ENCODE measurements around the gene PDLIM4.

PDLIM4 gene, protein sequence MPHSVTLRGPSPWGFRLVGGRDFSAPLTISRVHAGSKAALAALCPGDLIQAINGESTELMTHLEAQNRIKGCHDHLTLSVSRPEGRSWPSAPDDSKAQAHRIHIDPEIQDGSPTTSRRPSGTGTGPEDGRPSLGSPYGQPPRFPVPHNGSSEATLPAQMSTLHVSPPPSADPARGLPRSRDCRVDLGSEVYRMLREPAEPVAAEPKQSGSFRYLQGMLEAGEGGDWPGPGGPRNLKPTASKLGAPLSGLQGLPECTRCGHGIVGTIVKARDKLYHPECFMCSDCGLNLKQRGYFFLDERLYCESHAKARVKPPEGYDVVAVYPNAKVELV

DNA sequence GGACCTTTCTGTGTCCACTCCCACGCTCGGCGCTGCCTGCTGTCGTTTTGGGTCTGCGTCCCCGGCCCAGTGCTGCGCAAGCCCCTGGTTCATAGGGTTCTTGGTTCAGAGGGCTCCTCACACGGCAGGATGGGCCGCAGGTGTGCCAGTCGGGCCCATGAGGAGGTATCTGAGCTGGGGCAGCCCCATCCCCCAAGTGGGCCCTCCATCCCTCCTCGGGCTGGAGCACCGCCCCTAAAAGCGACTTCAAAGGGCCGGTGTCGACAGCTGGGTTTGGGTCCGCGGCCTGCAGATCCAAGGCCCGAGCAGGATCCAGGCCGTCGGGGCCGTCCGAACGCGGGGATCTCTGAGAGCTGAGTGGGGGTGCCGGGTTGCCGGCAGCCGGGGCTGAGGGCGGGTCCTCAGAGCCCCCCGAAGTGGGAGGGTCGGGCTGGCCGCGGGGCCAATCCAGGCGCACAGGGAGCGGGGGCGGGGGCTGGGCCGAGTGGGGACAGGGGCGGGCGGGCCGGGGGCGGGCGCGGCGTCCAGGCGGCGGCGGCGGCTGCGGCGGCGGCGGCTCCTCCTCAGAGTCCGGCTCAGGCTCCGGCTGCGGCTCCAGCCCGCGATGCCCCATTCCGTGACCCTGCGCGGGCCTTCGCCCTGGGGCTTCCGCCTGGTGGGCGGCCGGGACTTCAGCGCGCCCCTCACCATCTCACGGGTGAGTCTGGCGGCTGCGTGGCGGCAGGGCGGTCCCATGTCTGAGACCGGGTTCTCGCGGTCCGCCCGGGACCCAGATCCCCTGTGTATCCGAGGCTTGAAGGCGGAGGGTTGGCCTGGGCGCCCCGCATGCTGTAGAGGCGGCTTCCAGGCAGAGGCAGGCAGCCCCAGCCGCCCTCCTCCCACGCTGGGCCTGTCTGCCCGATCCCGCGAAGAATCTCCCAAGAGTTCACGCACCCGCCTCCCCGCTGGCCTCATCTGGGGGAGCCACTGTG is at the start of gene PDLIM4:
Gene PDLIM4 (plus strand): TSS at position 566 of the 971 bp plus-strand sequence. CDS start 39 bp downstream, at position 605.
- no peak for DNase-seq (ENCODE audit: low read depth in 2 of 2)

DNA sequence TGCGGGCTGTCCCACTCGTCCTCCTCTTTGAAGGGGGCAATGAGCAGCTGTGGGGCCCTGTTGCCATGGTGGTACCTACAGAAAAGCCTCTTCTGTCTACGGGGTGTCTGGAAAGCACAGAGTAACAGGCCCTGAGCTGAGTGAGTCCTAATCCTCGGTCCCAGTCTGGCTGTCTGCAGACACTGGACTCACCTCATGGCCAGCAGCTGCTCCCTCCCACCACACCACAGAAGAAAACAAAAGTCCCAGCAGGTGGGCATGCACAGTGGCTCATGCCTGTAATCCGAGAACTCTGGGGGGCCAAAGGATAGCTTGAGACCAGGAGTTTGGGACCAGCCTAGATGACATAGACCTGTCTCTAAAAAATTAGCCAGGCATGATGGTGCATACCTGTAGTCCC is 49.7 kb upstream of the PDLIM4 start:
- DNase-seq (ENCODE audit: low read depth in 2 of 2), result no peak

DNA sequence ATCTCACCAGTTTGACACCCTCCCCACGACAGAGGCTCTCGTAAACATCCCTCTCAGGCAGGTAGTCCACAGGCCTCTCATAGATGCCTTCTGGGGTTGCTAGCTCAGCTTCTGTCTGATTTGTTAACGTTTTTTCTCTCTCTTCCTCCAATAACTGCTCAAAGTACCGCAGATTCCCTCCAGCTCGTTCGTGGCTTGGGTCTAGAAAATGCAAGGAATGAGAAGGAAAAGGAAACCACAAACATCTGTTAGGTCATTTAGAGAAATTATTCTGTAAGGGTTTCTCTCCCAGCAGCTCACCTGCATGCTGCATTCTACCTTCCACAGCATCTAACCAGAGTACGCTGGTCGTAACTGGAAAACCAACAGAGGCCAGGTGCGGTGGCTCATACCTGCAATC is 48.4 kb upstream of the PDLIM4 start:
- DNase-seq (ENCODE audit: low read depth in 2 of 2), result no peak

DNA sequence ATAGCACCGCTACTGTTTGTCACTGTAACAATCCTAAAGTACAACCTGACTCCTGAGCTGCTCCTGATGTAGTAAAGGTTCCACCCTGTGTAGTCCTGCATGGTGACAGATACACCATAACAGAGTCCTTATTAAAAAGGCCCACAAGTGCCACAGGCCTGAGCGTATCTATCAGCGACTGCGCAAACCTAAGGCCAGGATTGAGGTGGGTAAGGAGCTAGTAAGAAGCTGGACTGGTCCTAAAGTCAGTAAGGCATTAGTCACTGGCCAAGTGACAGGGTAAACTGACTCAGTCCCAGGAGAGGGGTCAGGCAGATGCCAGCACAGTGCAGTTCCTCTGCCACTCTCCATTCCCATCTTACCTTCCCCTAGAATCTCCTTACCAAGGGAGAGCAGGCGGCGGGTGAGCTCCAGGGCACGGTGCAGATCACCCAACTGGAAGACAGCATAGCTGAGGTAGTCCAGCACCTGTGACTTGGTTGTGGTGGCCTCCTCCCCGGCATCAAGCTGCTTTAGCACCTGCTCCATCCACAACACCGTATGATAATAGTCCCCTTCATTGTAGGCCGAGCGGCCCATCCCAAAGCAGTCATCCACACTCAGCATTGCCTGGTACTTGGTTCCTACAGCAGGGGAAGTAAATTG is 47.5 kb upstream of the PDLIM4 start:
- no peak for DNase-seq (ENCODE audit: low read depth in 2 of 2)

DNA sequence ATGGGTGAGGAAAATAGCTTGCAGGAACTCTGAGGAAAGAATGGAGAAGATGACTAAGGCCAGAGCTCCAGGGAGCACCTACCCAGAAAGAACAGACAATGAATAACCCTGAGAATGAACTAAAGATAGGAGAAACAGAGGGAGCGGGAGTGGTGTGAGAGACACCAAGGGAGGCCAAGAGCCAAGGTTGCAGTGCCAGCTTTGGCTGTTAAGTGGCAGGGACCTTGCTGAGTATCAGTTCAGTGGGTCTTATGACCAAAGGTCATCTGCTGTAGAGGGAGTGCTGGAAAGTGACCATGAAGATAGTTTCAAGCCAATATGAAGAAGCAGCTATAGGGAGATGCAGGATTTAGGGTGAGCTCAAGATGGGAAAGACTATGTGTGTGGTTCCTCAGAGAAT is 46.6 kb upstream of the PDLIM4 start:
- DNase-seq (ENCODE audit: low read depth in 2 of 2), result no peak

DNA sequence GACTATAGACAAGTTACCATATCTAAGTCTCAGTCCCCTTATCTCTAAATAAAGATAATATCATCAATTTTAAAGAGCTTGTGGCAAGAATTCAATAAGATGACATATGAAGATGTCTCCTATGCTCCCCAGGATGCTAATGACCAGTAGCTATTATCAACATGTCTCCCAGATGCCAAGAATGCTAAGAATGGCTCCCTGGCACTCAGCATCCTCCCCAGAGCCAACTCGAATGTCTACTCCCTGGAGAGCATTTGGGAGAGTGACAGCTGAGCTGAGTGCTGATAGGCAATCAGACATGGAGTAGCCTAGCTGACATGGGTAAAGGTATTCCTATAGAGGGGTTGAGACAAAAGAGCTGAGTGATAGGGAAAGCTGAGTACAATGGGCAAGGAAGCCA is 45.7 kb upstream of the PDLIM4 start:
- no peak for DNase-seq (ENCODE audit: low read depth in 2 of 2)

DNA sequence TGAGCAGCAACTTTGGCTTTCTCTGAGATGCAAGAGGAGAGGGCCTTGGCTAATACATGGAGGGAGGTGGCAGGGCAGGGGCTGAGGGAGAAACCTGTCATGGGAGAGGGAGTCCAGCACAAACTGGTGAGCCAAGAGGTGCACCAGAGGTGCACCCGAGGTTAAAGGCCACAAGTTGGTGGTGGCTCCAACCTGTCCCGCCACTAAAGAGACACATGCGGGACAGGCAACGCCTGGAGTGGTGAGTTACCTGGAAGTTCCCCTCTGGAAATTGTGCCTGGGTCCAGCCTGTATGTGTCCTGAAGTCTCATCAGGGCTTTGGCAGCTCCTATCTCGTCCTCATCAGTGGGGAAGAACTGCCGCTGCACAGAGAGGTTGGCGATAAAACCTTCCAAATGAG is 43.8 kb upstream of the PDLIM4 start:
- DNase-seq (ENCODE audit: low read depth in 2 of 2), result no peak

DNA sequence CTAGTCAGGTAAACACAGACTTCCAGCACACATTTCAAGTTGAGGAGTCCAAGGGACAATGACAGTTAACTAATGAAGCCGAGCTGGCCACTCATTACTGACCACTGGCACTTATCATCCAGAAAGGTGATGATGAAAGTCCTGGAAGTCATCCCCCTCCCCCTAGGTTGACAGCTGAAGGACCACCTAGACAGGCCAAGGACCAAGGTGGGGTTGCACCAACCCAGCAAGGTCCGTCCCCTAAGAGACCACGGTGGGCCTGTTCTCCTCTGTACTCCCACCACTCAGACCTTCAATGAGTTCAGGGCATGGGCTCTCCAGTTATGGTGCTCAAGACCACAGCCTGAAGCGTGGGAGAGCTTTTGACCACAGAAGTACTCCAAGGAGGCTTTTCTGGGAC is 43.0 kb upstream of the PDLIM4 start:
- no peak for DNase-seq (ENCODE audit: low read depth in 2 of 2)

DNA sequence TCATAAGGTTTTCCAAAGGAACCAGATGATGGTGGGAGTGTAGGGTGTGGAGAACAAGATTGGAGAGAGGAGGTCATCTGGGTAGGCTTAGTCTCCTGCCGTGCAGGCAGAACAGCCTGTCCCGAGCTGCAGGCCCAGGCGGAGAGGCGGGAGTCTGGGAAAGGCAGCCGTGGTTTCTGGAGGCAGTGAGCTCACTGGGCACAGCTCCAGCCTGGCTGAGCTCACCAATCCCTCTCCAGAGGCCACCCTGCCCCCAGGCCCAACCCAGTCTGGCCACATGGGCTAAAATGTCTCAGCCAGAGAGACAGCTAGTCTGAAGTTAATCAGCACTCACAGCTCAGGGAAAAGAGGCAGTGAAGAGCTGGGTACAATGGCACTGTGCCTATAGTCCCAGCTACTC is 42.2 kb upstream of the PDLIM4 start:
- no peak for DNase-seq (ENCODE audit: low read depth in 2 of 2)

DNA sequence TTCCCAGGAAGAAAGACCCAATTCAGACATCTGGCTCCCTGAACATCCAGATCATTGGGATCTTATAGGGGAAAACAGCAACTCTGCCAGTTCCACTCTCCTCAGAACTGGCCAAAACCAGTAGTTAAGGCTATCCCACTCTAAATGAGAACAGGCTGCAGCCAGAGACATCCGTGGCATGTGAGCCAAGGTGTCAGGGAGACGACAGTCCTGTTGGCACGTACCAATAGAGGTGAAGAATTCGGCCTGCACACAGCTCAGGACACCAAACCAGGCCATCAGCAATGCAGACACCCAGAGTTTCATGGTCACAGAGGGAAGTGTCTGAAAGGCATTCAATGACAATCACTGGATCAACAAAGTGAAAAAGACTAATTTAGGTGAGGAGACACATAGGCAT is 39.2 kb upstream of the PDLIM4 start:
- DNase-seq (ENCODE audit: low read depth in 2 of 2), result no peak

DNA sequence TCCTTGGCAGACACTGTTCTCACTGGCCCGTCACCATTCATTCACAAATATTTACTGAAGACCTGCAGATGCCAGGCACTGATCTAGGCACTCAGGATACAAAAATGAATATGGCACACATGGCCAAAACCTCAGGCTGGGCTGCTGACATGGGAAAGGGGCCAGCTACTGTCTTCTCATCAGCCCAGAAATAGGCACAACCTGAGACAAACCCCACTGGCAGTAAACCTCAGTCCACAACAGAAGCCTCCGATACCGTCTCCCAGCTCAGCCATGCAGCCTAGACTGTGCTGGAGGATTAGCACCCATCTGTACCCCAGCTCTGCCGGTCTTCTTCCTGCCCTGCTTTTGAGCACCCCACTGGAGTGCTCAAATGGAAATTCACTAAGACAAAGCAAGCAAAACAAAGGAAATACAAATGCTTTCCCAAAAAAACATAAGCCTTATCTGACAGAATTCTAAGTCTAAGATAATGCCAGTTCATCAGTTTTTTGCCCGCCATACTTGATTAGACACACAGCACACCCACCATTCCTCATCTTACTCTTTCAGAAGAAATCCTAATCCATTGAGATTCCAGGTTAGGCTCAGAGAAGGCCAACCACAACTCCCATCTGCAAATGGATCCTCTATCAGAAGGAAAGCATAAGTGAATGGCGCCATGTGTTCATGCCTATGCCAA is 38.1 kb upstream of the PDLIM4 start:
- no peak for DNase-seq (ENCODE audit: low read depth in 2 of 2)

DNA sequence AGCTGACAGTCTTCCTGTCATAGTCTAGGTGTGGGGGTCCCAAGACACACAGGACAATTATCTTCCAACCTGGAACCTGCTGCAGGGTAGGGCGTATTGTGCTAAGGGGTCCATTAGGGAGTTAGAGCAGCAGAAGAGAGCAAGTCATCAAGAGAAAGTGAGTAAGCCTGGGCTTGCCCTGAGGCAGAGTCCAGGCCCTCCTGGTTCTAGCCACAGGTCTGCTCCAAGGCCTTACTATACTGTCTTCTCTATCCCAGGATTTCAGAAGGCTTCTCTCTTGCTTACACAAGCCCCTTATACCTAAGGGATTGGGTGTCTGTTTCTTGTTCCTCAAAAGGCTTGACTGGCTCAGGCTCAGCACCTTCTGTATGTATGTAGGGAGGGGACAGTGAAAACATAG is 37.5 kb upstream of the PDLIM4 start:
- DNase-seq (ENCODE audit: low read depth in 2 of 2), result no peak

DNA sequence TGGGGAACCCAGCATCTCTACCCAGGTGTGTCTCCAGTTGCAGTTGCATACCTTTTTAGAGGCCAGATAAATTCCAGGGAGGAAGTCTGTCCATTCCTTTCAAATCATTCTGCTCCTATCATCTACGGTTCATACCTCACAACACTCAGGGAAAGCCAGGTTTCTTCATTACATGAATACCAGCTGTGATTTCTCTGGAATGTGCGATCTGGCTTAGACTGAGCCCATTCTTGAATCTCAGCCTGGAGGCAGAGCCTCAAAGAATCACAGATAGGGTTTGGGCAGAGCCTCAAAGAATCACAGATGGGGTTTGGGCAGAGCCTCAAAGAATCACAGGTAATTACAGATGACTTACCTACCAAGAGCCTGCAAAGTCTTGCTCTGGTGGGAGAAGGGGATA is 37.0 kb upstream of the PDLIM4 start:
- DNase-seq (ENCODE audit: low read depth in 2 of 2), result no peak

DNA sequence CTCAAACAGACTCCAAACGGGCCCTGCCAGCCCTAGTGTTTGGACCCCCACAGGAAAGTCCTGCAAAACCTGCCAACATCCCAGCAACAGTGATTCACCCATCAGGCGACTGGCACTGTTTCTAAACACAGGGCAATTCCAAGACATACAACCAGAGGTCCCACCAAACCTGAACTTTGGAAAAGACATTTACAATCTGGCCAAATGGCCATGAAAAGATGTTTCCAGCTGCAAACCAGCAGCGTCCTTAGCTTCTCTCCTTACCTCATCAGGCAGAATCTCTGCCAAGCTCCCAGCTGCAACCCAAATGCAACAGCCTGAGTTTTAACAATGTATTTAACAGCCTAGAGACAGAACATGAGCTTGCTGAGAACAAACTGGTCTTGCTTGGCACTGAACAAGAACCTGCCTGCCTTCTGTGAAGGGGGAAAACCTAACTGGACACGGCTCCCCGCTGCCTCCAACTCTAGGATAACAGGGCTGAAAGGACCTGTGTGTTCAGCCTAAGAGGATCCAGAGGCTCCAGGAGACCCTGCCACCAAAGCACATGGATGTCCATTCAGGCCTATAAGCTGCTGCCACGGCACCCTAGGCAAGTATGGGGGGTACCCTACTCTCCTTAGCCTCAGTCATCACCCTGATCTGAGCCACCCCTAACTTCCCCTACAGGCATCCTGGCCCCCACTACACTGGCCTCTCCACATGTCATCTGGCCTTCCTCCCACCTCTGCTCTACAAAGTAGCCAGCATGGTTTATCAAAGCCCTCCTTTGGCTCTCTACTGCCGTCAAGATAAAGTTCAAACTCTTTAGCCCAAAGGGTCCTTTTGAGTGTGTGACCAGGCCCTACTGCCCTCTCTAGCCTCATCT is 35.5 kb upstream of the PDLIM4 start:
- DNase-seq (ENCODE audit: low read depth in 2 of 2), result no peak

DNA sequence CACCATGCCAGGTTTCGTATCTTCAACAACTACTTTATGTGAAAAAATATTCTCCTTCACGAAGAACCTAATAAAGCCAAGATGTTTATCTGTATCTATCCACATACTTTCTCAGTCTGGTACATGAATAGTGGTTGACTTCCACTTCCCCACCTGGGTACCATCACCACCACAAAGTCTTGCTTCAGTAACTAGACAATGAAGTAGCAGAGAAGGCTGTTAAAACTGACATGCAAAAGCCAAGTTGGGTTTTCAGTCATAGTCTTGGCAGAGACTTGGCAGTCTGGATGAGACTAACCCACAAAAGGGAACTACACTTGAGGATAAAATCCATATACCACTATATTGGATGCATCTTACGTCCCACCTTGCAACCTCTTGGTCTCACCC is 34.9 kb upstream of the PDLIM4 start:
- DNase-seq (ENCODE audit: low read depth in 2 of 2), result no peak

DNA sequence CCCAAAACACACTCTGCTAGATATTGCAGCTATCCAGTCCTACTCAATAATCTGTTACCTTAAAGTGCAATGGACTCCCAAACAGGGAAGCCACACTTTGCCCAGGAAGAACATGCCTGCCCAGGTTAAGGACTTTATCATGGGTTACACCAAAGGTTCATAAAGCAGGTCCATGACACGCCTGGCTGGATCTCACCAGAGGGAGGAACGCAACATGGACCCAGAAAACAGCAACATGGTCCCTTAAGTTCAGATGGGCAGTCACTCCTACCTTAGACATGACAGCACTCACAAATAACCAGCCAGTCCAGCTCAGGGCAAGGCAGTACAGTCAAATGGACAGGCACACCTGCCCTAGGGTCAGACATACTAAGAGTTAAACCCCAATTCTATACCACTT is 33.6 kb upstream of the PDLIM4 start:
- DNase-seq (ENCODE audit: low read depth in 2 of 2), result no peak

DNA sequence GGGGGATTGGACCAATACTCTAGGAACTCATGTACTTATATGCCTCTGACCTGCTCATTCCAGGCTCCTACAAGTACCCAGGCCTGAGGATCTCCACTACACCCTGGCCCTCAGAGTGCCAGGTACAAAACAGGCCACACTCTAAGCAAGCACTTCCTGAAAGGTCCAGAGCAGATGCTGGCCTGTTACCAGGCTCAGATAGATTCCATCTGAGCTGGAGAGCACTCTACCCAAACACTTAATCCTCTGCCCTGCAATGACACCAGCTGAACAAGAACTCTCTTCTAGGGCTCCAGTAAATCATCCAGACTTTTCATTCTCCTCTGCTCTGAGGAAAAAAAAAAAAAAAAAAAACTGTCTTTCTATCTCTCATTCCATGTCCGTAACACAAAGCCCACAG is 32.8 kb upstream of the PDLIM4 start:
- DNase-seq (ENCODE audit: low read depth in 2 of 2), result no peak

DNA sequence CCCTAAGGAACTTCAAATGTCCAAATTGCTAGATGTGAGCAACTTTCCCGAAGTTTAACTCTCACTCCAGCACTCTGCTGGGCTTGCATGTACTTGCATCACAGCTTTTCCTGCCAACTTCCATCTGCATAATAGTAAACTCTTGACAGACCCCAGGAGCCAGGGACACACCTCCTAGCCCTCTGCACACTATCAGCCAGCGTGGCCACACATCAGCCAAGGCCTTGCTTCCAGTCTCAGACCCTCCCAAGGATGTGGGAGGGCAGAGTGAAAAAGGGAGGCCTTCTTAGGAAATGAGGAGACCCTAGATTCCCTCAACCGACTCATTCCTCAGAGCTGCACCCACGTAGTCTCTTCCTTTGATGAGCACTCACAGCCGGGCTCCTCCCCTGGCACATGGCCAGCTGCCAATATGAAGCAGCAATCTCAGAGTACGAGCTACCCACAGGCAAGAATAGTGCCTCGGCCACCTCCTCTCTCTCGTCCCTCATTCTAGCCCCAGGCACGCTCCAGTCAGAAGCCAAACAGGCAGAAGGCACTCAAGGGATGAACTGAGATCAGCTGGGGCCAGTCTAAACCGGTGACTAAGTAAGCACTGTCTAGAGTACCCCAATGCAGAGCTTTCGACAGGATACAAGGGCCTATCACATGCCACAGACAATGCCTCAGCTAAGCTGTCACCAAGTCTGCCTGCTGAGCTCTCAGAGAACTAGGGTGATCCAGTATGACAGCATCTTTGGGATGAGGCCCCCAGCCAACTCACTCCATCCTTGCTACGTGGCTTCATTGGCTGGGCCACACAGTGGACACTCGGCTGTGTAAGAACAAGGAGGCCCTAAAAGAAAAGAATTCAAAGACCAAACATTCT is 32.1 kb upstream of the PDLIM4 start:
- DNase-seq (ENCODE audit: low read depth in 2 of 2), result peak in 1 of 2 donors; percentile 37

DNA sequence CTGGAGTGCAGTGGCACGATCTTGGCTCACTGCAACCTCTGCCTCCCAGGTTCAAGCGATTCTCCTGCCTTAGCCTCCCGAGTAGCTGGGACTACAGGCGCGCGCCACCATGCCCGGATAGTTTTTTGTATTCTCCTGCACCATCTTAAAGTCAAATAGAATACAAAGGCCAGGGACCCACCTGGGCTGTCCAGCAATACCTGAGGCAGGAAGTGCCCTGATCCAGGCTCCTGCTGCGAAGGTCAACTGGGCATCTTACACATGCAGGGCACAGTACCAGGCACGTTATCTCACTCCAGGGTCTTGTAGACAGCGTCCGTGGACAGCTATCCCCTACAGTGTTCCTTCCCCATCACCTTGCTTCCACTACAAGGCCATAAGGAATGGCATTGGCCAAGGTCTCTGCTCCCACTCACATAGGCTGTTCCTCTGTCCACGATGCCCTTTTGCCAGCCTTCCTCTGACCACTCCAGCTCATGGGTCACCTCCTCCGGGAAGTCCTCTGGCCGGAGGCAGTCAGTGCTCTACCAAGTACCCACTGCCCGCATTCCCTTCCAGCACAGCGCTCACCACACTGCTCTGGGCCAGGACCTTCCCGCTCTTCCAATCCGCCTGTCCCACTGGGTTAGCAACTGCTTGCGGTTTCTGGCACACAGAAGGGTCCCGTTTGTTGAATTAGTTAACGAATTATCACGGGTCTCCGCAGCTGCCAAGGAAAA is 30.8 kb upstream of the PDLIM4 start:
- no peak for DNase-seq (ENCODE audit: low read depth in 2 of 2)

DNA sequence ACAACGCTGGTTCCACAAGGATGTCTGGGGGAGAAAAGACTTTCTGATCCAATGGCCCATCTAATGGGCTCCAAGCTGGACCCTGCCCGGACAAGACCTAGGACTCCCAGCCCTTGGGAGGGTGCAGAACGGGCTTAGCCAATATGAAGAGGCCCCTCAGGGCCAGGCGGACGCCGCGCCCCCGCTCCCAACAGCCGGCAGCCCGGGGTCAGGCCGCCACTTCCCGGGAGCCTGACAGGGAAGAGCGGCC is 30.3 kb upstream of the PDLIM4 start:
- no peak for DNase-seq (ENCODE audit: low read depth in 2 of 2)
